ENCODE measurements around the gene MTUS2.

Gene MTUS2

GRCh38 chr13:29529754-29530153 lies 709.6 kb downstream of the MTUS2 start:
- H3K36me3 ChIP-seq: peaks cover 26 to 88% (median 47%) of the 10 kb centered on the region in 3 donors
- intact Hi-C loops (cut with DNase I; ENCODE audit: low total_unique reads): loop anchor here (10.0 kb wide), 1 partner anchor 55 kb away; no protein-coding TSS in a partner anchor
- H3K27ac ChIP-seq: no peak overlapping the region
- peak in 1 of 2 donors; percentile 34 for DNase-seq
- TF ChIP-seq, protein P1, sequence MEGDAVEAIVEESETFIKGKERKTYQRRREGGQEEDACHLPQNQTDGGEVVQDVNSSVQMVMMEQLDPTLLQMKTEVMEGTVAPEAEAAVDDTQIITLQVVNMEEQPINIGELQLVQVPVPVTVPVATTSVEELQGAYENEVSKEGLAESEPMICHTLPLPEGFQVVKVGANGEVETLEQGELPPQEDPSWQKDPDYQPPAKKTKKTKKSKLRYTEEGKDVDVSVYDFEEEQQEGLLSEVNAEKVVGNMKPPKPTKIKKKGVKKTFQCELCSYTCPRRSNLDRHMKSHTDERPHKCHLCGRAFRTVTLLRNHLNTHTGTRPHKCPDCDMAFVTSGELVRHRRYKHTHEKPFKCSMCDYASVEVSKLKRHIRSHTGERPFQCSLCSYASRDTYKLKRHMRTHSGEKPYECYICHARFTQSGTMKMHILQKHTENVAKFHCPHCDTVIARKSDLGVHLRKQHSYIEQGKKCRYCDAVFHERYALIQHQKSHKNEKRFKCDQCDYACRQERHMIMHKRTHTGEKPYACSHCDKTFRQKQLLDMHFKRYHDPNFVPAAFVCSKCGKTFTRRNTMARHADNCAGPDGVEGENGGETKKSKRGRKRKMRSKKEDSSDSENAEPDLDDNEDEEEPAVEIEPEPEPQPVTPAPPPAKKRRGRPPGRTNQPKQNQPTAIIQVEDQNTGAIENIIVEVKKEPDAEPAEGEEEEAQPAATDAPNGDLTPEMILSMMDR (IDR thresholded peaks at IDR 0.05): no peak
- H3K4me1 ChIP-seq: no peaks in the 10 kb centered on the region
- H3K9me3 ChIP-seq: no peaks in the 10 kb centered on the region
- no peaks in the 10 kb centered on the region for H3K27me3 ChIP-seq
- no peak overlapping the region for H3K4me3 ChIP-seq

DNA sequence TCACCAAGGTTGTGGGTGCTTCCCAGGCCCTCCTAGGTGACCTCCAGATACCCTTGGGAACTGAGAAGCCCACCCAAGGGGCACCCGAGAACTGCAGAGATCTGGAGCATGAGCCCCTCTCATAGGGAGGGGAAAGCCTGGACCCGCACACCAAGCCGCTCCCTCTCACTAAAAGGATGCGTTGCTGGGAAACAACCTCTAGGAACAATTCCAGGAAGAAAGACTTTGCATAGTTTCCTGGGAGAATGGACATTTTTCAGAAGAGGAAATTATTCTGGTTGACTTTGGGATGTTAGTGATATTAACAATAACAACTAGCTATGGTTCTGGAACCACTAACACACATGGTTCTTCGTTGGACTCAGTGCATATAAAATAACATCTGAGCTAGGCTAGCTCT lies 710.8 kb downstream of the MTUS2 start:
- no peak overlapping the region for H3K27ac ChIP-seq
- peak in 1 of 2 donors; percentile 39 for DNase-seq
- no peaks in the 10 kb centered on the region for H3K27me3 ChIP-seq
- H3K36me3 ChIP-seq: peaks cover 26 to 87% (median 52%) of the 10 kb centered on the region in 3 donors
- H3K4me1 ChIP-seq: no peaks in the 10 kb centered on the region
- no peak overlapping the region for H3K4me3 ChIP-seq
- TF ChIP-seq, protein P1 (IDR thresholded peaks at IDR 0.05): no peak
- H3K9me3 ChIP-seq: no peaks in the 10 kb centered on the region
- intact Hi-C loops (cut with DNase I; ENCODE audit: low total_unique reads): no loop called here

GRCh38 chr13:29532116-29532515 lies 712.0 kb downstream of the MTUS2 start:
- TF ChIP-seq, protein P1 (IDR thresholded peaks at IDR 0.05): no peak
- H3K4me3 ChIP-seq: no peak overlapping the region
- no peaks in the 10 kb centered on the region for H3K27me3 ChIP-seq
- H3K36me3 ChIP-seq: peaks cover 26 to 78% (median 47%) of the 10 kb centered on the region in 3 donors
- intact Hi-C loops (cut with DNase I; ENCODE audit: low total_unique reads): no loop called here
- H3K9me3 ChIP-seq: no peaks in the 10 kb centered on the region
- no peaks in the 10 kb centered on the region for H3K4me1 ChIP-seq
- no peak overlapping the region for H3K27ac ChIP-seq
- no peak for DNase-seq

DNA sequence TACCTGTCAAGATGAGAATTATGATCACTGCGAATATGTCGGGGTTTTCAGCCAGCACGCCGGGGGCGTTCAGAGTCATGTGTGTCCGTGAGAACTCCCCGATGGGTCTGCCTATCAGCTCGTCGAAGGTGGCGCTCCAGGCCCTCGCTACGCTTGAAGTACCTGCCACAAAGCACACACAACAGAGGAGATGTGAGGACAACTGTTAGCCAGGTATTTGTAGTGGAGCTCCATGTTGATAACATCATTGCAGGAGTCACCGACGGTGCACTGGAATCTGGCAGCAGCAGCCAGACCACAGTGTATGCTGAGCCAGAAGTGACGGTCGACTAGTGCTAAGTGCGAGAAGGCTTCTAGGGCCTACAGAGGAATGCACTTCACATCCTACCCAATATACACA lies 712.7 kb downstream of the MTUS2 start:
- Histone ChIP-seq H3K4me1 (no peaks in the 10 kb centered on the region), H3K4me3 (no peak overlapping the region), H3K36me3 (peaks cover 19 to 71% (median 43%) of the 10 kb centered on the region in 3 donors), H3K27me3 (no peaks in the 10 kb centered on the region), H3K27ac (no peak overlapping the region), H3K9me3 (no peaks in the 10 kb centered on the region)
- intact Hi-C loops (cut with DNase I; ENCODE audit: low total_unique reads): no loop called here
- TF ChIP-seq, protein P1 (IDR thresholded peaks at IDR 0.05): no peak
- DNase-seq: no peak

- TF ChIP-seq, protein P1 (IDR thresholded peaks at IDR 0.05): no peak
- H3K27me3 ChIP-seq: no peaks in the 10 kb centered on the region
- intact Hi-C loops (cut with DNase I; ENCODE audit: low total_unique reads): no loop called here
- no peaks in the 10 kb centered on the region for H3K9me3 ChIP-seq
- H3K4me3 ChIP-seq: no peak overlapping the region
- H3K36me3 ChIP-seq: peaks cover 7 to 59% (median 32%) of the 10 kb centered on the region in 3 donors
- no peaks in the 10 kb centered on the region for H3K4me1 ChIP-seq
- H3K27ac ChIP-seq: no peak overlapping the region
- no peak for DNase-seq
Observed at GRCh38 chr13:29534083-29534482, 713.9 kb downstream of the MTUS2 start.

All from tibial artery (tissue), 4 donors.